NCI-H2196 treated with DMSO at 0.1 percent for 48 hours (cell line): ENCODE data around the gene EIF2S3.
"Not testable (repeated sequence)": the region's sequence is repeated elsewhere in the genome, so short reads cannot be mapped to it uniquely, and the experiment has no call there.

ENCODE experiments used
- DNase-seq: peaks from one replicate; lab custom pipeline; 2025; ENCODE audit not compliant: unreplicated experiment; lab: John Stamatoyannopoulos, UW

The EIF2S3 gene

DNA sequence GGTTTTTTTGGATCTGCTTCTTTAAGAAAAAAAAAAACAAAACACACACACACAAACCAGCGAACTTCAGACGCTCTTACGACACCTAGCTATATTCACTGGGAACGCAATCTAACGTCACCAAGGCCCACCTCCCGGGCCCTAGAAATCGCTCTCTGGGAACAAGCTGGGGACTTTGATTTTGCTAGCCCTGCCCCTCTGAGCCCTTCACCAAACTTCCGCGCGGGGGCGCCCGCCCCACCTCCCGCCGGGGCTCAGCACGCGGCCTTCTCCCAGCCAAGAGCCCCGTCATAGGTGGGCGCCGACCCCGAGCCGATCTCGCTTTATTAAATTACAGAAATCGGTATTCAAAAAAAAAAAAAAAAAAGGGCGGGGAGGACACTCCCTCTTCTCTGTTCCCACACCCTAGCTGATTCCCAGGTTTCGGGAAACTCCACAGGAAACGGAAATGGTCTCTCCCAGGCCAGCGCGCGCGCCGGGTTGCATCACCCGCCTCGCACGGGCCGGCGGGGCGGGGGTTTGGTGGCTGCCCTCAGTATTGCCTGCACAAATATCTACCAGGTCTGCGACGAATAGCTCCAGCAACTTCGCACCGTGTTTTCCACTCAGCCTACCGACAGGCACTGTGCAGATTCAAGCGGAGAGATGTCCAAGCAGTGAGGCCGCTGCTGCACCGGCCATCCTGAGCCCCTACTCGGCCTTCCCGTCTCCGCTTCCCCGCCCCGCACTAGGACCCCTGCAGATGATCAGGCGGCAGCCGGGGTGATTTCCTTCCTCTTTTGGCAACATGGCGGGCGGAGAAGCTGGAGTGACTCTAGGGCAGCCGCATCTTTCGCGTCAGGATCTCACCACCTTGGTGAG is at the start of gene EIF2S3:
EIF2S3 (plus strand) TSS at position 775 of the 861 bp plus-strand sequence; CDS start at position 788, 13 bp downstream.
- DNase-seq: peak; percentile 72

DNA sequence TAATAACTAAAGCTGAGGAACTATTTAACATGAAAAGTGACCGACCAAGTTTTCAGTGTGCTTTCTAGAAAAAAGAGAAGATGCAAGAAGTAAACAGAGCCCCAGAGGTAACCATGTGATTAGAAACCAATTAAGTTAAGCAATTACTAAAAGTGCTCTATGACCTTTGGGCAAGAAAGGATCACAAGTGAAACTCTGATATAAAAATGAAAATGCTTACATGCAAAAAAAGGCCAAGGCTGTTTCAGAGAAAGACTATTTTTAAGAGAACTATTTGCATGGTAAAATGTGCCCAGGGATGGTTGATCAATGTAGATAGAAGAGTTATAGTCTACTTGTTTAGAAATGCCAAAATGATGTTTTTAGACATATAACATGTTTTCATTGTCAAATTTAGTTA is 49.7 kb upstream of the EIF2S3 start:
- no peak for DNase-seq

DNA sequence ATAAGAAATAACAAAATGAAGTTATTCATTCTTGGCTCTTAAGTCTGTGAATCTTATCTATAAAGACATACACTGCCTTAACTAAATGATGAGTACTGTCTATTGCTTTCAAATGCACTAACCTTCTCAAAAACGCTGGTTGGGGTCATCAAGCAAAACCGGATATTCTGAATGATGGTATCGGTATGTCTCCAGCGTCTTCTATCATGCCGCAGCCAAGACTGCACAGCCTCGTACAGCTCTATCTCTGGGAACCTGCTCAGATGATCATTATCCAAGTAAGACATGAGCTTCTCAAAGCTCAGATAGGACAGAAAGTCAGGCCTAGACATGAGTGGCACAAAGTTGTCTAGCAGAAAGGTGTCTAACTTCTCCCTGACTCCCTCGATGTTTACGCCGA is 48.9 kb upstream of the EIF2S3 start:
- DNase-seq: no peak

DNA sequence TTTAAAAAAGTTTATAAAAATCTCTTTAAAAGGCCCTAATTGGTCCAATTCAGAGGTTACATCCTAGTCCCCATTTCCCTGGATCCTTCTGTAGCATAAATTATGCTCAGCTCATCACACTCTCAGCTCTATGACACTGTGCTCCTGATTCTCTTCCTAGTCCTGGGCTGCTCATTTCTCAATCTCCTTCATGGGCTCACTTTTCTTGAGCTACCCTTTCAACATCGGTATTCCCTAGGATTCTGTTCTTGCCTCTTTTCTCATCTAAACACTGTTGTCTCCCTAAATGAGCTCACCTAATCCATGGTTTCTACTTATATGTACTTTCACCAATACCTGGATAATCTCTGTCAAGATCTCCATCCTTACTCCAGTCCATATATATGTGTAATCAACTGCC is 42.5 kb upstream of the EIF2S3 start:
- DNase-seq: no peak

DNA sequence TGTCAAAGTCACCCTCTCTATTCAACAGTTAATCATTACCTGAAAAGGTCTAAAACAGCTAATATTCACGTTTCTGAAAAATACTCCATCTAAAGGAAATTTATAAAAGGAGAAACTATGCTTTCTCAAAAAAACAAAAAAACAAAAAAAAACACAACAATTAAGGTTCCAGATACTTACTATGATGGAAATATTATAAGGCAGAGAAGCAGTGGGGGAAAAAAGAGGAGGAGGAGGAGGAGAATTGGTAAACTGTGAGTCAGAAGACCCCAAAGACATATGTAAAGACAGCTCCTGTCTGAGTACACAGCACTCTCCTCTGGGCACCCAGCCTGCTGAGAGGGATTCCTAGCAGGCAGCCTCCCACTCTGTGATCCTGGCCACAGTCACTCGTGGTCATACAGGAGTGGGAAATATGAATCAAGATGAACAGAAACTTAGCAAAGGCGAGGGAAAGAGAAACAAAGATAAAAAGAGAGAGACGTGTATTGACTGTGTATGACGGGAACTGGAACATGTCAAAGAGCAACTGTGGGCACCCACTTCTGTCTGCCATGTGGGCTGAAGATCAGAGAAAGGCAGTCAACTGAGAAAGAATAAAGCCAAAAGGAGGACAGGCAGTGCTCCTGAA is 40.3 kb upstream of the EIF2S3 start:
- no peak for DNase-seq

DNA sequence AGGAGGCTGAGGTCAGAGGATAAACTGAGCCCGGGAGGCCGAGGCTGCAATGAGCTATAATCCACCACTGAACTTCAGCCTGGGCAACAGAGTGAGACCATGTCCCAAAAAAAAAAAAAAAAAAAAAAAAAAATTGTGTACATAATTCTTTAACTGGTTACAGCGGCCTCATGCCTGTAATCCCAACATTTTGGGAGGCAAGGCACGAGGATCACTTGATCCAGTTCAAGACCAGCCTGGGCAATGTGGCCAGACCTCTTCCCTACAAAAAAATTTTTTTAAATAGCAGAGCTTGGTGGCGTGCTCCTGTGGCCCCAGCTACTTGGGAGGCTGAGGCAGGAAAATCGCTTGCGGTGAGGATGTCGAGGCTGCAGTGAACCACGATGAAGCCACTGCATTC is 37.1 kb upstream of the EIF2S3 start:
- DNase-seq: no peak

DNA sequence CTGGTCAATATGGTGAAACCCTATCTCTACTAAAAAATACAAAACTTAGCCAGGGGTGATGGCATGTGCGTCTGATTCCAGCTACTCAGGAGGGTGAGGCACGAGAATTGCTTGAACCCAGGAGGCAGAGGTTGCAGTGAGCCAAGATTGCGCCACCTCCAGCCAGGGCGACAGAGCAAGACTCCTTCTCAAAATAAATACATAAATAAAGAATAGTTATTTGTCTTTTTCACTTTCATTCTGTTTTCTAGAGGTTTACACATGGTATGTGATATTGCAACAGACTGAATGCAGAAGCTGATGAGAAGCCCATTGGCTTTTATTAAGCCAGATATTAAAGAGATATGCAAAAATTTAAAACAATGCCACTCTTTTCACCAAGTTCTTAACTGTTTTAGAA is 35.9 kb upstream of the EIF2S3 start:
- no peak for DNase-seq

DNA sequence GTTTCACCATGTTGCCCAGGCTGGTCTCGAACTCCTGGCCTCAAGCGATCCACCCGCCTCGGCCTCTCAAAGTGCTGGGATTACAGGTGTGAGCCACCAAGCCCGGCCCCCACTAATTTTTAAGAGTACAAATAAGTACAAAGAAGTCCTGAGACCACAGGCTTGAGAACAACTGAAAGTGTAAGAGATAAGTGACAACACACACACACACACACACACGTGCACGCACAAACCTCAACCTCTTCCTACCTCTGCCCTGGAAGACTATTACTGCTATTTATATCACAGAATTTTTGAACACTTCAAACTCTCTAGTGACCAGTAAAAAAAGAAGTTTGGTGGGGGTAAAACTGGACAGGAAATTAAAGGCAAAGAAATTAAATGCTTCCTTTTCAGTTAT is 35.3 kb upstream of the EIF2S3 start:
- DNase-seq: no peak

DNA sequence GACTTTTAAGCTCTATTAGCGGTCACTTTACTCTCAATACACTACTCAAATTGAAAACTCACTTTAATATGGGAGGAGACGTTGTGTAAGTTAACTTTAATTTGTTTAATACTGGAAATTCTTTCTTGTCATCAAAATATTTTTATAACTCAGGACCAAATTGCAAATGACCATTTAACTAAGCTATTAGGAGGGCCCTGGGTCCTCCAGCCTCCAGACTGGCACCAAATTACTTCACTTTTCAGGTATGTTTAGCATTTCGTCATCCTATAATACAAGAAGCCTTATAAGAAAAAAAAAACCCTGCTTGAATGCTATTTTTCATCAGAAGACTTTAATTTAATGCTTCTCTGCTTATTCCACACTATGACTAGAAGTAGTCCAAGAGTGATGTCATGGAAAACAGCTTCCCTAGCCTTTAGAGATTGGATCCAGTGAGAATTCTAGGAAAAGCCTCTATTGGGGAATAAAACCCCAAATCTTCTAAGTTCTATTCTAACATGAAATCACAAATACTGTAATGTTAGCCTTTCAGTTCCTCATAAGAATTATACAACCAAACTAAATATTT is 34.4 kb upstream of the EIF2S3 start:
- DNase-seq: no peak

DNA sequence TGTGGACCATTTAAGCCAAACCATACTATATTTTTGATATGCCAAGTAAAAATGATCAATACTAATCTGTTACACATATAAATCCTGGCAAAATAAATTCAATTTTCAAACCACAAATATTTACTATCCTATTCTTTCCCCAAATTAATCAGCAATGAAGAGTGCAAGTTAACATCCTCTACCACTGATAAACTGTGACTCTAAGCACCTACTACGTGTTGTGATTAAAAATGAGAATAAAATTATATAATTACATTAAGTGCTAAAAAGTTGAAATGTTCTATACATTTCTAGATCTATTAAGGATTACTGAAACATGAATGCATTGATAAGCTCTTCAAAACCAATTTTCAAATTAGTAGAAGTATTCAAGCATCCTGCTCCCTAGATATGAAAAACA is 31.2 kb upstream of the EIF2S3 start:
- no peak for DNase-seq

DNA sequence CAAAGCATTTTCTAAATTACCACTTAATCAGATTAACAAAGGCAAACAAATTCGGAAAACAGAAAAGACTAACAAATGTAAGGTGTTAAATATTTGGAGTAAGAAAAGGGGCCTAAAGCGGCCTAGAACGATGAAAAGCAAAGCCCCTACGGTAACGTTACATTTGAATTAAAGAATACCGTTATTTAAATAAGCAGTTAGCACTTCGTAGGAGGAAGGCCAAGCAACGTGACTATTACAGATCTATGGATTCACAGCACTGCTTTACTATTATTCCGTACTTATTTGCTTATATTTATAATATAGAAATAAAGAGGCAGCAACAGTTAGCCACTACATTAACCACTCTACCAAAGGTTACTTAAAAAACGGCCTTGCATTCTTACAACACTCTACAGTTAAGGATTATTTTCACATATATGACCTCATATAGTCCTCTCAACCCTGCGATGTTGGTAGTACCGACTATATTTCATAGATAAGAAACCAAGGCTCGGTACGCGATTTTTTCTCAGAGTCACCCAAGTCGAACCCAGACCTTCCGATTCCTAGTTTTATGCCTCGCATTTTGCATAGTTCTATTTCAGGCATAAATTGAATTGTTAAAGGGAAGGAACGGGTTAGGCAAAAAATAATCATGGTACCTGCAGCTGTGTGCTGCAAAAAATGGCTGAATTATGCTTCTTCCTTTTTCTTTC is 30.6 kb upstream of the EIF2S3 start:
- DNase-seq: no peak

DNA sequence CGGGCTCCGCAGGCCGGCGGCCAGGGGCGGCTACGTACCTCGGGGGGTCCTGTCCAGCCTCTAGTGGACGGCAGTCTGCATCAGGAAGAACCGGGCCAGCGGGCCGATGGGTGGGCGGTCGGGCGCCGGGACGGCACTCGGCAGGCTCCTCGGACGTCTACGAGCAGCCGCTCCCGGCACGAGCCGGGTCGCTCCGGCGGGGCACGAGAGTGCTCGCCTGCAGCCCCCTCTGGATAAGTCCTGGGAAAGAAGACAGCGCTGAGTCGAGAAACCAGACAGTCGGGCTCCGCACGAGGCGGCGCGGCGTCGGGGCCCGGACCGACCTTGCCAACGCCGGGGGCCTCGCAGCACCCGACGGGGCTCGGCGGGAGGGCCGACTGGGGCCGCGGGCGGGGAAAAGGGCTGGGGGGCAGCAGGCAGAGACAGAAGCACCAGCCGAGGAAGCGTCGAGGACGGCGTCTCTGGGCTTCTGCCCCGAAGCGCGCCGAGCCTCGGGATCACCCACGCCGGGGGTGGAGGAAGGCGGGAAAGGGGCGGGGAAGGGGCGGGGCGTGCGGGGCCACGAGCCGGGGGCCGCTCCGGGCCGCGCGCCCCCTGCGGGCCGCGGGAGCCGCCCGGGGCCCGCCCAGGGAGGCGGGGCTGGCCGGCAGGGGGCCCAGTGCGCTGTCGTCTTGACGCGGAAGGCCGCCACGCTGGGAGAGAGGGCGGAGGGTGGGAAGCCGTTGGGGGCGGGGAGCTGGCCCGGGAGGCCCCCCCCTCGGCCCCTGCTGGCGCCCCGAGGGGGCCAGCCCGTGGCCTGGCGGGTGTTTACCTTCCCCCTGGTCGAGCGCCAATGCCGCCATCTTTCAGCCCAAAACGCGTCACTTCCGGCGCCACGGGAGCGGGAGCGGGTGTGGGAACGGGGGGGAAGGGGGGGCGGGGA is 29.7 kb upstream of the EIF2S3 start:
- peak; percentile 74 for DNase-seq

DNA sequence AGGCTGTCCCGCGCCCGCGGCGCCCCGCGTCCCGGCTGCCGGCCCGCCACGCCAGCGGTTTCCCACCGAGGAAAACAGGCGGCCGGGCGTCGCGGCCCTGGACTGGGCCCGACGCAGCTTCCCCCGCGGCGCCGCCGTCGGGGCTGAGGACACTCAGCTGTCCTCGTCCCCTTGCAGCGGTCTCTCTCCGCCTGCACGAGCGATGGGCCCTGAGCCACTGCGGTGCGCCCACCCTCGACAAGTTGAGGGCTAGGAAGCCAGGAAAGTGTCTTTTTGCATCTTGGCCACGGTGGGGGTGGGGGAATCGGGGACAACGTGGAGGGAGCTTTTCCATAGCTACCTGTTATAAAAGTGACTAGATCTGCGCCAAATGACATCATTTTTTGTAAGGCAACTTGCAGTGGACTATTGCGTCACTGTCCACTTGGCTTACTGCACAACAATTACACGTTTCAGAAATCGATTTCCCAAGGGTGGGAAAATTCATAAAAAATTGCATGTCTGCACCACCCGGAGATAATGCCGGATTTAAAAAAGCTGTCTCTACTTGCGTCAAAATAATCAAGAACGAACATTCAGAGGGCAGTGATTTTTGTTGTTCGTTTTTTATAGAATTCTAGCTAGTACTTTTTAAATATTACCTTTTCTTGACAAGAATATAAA is 28.9 kb upstream of the EIF2S3 start:
- DNase-seq: peak; percentile 21

DNA sequence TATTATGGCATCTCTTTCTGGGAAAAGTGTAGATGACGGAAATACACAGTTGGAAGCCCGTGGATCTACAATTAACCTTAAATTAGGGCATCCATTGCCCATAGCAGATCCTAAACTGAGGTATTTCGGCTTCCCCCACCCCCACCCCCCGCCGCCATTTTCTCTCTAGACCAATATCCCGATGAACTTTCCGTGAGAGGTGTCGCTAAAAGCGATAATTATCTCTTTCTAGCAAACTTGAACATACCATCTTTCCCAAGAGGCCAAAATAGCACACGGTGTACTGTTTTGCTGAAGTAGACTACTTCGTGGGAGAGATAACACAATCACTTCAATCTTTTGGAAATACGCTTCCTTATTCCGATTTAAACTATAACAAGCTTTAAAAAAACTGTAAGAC is 28.3 kb upstream of the EIF2S3 start:
- DNase-seq: no peak

DNA sequence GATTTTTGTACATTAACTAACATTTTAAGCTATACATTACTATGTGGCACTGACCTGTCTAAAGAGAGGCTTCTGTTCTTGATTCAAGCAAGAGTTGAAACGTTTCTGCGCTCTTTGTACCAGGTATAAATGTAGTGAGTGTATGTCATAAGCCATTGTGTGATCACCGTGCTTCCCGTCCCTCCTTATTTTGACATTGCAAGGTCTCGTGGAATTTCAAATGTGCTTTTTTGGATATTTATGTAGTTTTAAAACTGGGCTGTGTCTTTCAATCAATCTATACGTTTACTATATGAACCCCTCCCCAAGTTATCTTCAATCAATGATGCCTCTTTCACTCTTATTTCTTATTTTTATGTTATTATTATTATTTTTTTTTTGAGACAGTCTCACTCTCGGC is 27.7 kb upstream of the EIF2S3 start, which contains the start of gene KLHL15:
KLHL15 (minus strand) TSS at position 101 of the 400 bp plus-strand sequence. CDS start 20,493 bp downstream, outside the sequence.
- no peak for DNase-seq

DNA sequence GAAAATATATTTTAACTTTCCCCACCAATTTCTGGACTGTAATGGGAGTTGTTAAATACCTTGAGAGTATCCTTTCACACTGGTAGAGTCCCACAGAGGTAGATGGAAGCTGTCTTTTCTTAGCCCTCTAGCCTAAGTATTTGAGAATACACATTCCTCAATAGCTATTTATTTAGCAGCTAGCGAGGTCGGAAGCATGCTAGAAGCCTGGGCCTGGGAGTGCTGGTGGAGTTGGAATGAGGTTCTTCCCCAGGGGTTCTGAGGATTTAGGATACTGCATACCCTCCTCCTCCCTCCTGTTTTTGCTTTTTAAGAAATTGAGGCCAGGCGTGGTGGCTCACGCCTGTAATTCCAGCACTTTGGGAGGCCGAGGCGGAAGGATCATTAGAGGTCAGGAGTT is 26.8 kb upstream of the EIF2S3 start:
- no peak for DNase-seq

DNA sequence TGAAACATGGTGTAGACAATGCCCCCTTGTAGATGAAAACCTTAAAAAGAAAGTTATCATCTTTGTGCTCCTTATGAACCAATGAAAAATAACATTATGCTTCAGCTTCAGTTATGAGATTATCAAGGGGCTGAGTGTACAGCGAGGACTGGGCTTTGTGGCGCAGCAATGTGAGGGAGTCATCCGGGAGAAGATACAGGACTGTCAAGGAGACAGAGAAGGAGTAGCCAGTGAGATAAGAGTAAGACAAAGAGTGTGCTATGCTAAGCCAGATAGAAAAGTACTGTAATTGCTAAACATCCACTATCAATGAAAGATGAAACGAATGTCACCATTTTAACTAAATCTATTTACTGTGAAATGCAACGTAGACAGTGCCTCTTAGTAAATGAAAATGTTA is 24.2 kb upstream of the EIF2S3 start:
- no peak for DNase-seq

DNA sequence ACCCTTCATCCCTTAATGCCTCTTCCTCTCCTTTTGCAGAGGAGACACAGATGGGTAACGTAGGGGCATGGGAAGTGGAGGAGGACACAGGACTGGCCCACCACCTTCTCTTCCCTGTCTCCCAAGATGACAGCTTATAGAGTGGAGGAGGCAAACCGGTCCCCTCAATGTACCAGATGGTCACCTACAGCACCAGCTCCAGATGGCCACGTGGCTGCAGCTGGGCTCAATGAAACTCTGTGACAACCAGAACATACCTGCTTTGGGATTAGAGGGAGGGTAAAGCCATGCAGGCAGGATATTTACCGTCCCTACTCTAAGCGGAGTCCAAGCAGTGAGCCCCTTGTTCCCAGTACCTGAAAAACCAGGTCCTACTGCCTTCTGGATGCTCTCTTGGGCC is 20.3 kb upstream of the EIF2S3 start:
- DNase-seq: no peak

DNA sequence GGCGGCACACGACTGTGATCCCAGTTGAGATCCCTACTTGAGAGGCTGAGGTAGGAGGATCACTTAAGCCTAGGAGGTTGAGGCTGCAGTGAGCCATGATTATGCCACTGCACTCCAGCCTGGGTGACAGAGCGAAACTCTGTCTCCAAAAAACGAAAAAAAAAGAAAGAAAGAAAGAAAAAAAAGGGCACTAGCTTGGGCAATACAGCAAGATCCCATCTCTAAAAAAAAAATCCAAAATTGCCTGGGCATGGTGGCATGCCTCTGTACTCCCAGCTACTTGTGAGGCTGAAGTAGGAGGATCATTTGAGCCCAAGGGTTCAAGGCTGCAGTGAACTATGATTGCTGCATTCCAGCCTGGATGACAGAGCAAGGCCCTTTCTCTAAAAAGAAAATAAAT is 17.0 kb upstream of the EIF2S3 start:
- DNase-seq: no peak

DNA sequence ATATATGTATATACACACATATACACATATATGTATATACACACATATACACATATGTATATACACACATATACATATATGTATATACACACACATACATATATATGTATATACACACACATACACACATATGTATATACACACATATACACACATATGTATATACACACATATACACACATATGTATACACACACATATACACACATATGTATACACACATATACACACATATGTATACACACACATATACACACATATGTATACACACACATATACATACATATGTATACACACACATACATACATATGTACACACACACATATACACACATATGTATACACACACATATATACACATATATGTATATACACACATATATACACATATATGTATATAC is 8.7 kb upstream of the EIF2S3 start:
- not testable (repeated sequence) for DNase-seq
